ENCODE results near the gene NIPAL3.
"Not testable (repeated sequence)": the region's sequence is repeated elsewhere in the genome, so short reads cannot be mapped to it uniquely, and the experiment has no call there.

Gene NIPAL3

GRCh38 chr1:24463776-24464735 lies 48.5 kb downstream of the NIPAL3 start:
- no peak for DNase-seq

- DNase-seq, result no peak
Measured at GRCh38 chr1:24465099-24465498, 49.5 kb downstream of the NIPAL3 start.

GRCh38 chr1:24465638-24466037 lies 50.0 kb downstream of the NIPAL3 start:
- no peak for DNase-seq

- no peak for DNase-seq
Measured at GRCh38 chr1:24468685-24469316, 53.2 kb downstream of the NIPAL3 start.

- no peak for DNase-seq
Measured at GRCh38 chr1:24470592-24470991, 55.0 kb downstream of the NIPAL3 start.

GRCh38 chr1:24472527-24473251 lies 57.1 kb downstream of the NIPAL3 start:
- DNase-seq, result no peak

GRCh38 chr1:24474193-24474592 lies 58.6 kb downstream of the NIPAL3 start:
- DNase-seq, result no peak

- DNase-seq, result no peak
Measured at GRCh38 chr1:24475700-24476099, 60.1 kb downstream of the NIPAL3 start.

- no peak for DNase-seq
Measured at GRCh38 chr1:24476571-24476970, 61.0 kb downstream of the NIPAL3 start.

GRCh38 chr1:24477309-24477708 lies 61.7 kb downstream of the NIPAL3 start:
- DNase-seq, result no peak

GRCh38 chr1:24481101-24481500 lies 65.5 kb downstream of the NIPAL3 start:
- DNase-seq, result peak; percentile 42

- DNase-seq, result no peak
Measured at GRCh38 chr1:24481843-24482610, 66.4 kb downstream of the NIPAL3 start.

GRCh38 chr1:24483441-24483840 lies 67.8 kb downstream of the NIPAL3 start:
- DNase-seq, result no peak

GRCh38 chr1:24484199-24484598 lies 68.6 kb downstream of the NIPAL3 start:
- no peak for DNase-seq

GRCh38 chr1:24486331-24487065 lies 70.9 kb downstream of the NIPAL3 start:
- DNase-seq, result no peak

GRCh38 chr1:24487455-24487854 lies 71.9 kb downstream of the NIPAL3 start:
- no peak for DNase-seq

- DNase-seq, result peak; percentile 56
Measured at GRCh38 chr1:24488159-24488558, 72.6 kb downstream of the NIPAL3 start.

GRCh38 chr1:24489674-24490073 lies 74.1 kb downstream of the NIPAL3 start:
- no peak for DNase-seq

GRCh38 chr1:24490101-24490781 lies 74.6 kb downstream of the NIPAL3 start:
- no peak for DNase-seq

GRCh38 chr1:24491577-24492360 lies 76.2 kb downstream of the NIPAL3 start:
- no peak for DNase-seq

- not testable (repeated sequence) for DNase-seq
Measured at GRCh38 chr1:24492935-24493334, 77.3 kb downstream of the NIPAL3 start.

Measured in activated T-cell treated with anti-CD3 and anti-CD28 coated beads for 4 hours (primary cell).